ENCODE data around the gene PAIP2. TPM values are rescaled to one million over a fixed set of nuclear protein-coding genes. Genes with fewer than 3 reads are reported as not detected.

Gene PAIP2
- total RNA-seq, 4 donors from 2014 or later, result 84.3 to 124 (median 87.2) TPM

- TF ChIP-seq CTCF (IDR thresholded peaks at IDR 0.05; ENCODE audit: low read depth), result no peak
Measured at GRCh38 chr5:139361835-139362429, 20.3 kb downstream of the PAIP2 start.

GRCh38 chr5:139363937-139364336, 22.3 kb downstream of the PAIP2 start:
- TF ChIP-seq CTCF (IDR thresholded peaks at IDR 0.05; ENCODE audit: low read depth), result no peak

- no peak for TF ChIP-seq CTCF (IDR thresholded peaks at IDR 0.05; ENCODE audit: low read depth)
Measured at GRCh38 chr5:139364466-139364865, 22.8 kb downstream of the PAIP2 start.

- TF ChIP-seq CTCF (IDR thresholded peaks at IDR 0.05; ENCODE audit: low read depth), result no peak
Measured at GRCh38 chr5:139368613-139369012, 27.0 kb downstream of the PAIP2 start.

- no peak for TF ChIP-seq CTCF (IDR thresholded peaks at IDR 0.05; ENCODE audit: low read depth)
Measured at GRCh38 chr5:139369181-139369580, 27.5 kb downstream of the PAIP2 start.

- no peak for TF ChIP-seq CTCF (IDR thresholded peaks at IDR 0.05; ENCODE audit: low read depth)
Measured at GRCh38 chr5:139371482-139372435, 30.1 kb downstream of the PAIP2 start.

- no peak for TF ChIP-seq CTCF (IDR thresholded peaks at IDR 0.05; ENCODE audit: low read depth)
Measured at GRCh38 chr5:139374909-139375308, 33.3 kb downstream of the PAIP2 start.

Measured in subcutaneous adipose tissue (tissue), 4 donors.